ENCODE measurements around the gene MED9.
A peak's percentile ranks its signal among the peaks of the same experiment; 100 is the strongest.

Gene MED9

GRCh38 chr17:17523001-17523730, 46.4 kb downstream of the MED9 start (continued):
- TF ChIP-seq, protein P1, sequence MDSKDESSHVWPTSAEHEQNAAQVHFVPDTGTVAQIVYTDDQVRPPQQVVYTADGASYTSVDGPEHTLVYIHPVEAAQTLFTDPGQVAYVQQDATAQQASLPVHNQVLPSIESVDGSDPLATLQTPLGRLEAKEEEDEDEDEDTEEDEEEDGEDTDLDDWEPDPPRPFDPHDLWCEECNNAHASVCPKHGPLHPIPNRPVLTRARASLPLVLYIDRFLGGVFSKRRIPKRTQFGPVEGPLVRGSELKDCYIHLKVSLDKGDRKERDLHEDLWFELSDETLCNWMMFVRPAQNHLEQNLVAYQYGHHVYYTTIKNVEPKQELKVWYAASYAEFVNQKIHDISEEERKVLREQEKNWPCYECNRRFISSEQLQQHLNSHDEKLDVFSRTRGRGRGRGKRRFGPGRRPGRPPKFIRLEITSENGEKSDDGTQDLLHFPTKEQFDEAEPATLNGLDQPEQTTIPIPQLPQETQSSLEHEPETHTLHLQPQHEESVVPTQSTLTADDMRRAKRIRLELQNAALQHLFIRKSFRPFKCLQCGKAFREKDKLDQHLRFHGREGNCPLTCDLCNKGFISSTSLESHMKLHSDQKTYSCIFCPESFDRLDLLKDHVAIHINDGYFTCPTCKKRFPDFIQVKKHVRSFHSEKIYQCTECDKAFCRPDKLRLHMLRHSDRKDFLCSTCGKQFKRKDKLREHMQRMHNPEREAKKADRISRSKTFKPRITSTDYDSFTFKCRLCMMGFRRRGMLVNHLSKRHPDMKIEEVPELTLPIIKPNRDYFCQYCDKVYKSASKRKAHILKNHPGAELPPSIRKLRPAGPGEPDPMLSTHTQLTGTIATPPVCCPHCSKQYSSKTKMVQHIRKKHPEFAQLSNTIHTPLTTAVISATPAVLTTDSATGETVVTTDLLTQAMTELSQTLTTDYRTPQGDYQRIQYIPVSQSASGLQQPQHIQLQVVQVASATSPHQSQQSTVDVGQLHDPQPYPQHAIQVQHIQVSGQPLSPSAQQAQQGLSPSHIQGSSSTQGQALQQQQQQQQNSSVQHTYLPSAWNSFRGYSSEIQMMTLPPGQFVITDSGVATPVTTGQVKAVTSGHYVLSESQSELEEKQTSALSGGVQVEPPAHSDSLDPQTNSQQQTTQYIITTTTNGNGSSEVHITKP (tag by site-specific recombination; IDR thresholded peaks at IDR 0.05) = peak; percentile 40; the same call in 1 of the 2 replicates
- peak; percentile 68 for TF ChIP-seq GLIS2 (tag by site-specific recombination; IDR thresholded peaks at IDR 0.05)
- no peak for TF ChIP-seq ZNF433 (tag by site-specific recombination; IDR thresholded peaks at IDR 0.05; ENCODE audit: low read depth)
- peak; percentile 74 for TF ChIP-seq ZNF423 (tag by site-specific recombination; IDR thresholded peaks at IDR 0.05)
- TF ChIP-seq GLI2 (tag by site-specific recombination; IDR thresholded peaks at IDR 0.05; ENCODE audit: borderline replicate concordance, low read depth) = no peak

DNA sequence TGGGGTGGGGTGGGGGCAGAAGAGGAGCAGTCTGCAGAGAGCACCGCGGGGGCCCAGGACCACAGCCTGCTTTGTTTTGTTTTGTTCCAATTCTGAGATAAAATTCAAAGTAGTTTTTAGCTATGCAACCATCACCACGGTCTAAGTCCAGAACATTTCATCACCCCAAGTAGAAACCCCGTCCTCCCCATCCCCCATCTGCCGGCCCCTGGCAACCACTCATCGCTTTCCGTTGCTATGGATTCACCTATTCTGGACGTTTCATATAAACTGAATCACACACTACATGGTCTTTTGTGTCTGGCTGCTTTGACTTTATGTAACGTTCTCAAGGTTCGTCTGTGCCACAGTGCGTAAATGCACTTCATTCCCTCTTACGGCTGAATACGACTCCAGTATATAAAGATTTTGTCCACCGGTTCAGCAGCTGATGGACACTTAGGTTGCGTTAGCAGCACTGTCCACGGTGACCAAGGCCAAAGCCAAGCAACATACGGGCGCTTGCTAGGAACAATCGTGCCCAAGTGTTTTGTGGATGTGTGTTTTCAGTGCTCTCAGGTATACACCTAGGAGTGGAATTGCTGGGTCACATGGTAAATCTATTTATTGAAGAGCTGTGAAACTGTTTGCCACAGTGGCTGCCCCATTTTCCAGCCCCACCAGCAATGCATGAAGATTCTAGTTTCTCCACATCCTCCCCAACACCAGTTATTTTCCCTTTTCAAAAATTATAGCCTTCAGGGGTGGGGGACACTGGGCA, 47.1 kb downstream of the MED9 start:
- CTCF ChIA-PET = interaction anchor here (0.6 to 1.6 kb wide), 5 partner anchors 9 to 1158 kb away, joined by 3 to 4 read pairs (median 3); partner anchors contain the start of gene FOXO3B
- Histone ChIP-seq H3K9me3 (ENCODE audit: control insufficient read depth, insufficient read depth, low read depth, low read length) (no peaks in the 10 kb centered on the region), H3K27ac (ENCODE audit: extremely low read depth, low read depth, low read length) (no peak overlapping the region), H3K4me3 (ENCODE audit: low read depth, low read length) (no peak overlapping the region), H3K36me3 (ENCODE audit: control insufficient read depth in 2 of 2, insufficient read depth in 1 of 2, low read length in 2 of 2) (no peaks in the 10 kb centered on the region), H3K4me1 (ENCODE audit: control insufficient read depth, insufficient read depth, low read length) (peaks cover 2% of the 10 kb centered on the region; the same call in 1 of the 2 replicates)
- POLR2A ChIA-PET = interaction anchor here (0.6 kb wide), 1 partner anchor 653 kb away, joined by 3 read pairs; no protein-coding TSS in a partner anchor
- TF ChIP-seq ZNF555 (tag by site-specific recombination; conservative IDR thresholded peaks at IDR 0.05) (no peak), TSHZ1 (tag by site-specific recombination; IDR thresholded peaks at IDR 0.05; ENCODE audit: borderline replicate concordance) (no peak), FEZF1 (tag by site-specific recombination; IDR thresholded peaks at IDR 0.05) (0 out of 2 replicates have a peak, but pooled peaks have one; percentile 43), ZBTB17 (tag by site-specific recombination; IDR thresholded peaks at IDR 0.05) (no peak), HIC1 (tag by site-specific recombination; IDR thresholded peaks at IDR 0.05) (0 out of 2 replicates have a peak, but pooled peaks have one; percentile 0), ZBTB8A (tag by site-specific recombination; IDR thresholded peaks at IDR 0.05) (no peak), KLF9 (tag by site-specific recombination; IDR thresholded peaks at IDR 0.05; ENCODE audit: low read depth) (no peak), HOXD13 (CRISPR knock-in tag; IDR thresholded peaks at IDR 0.05; ENCODE audit: borderline replicate concordance) (no peak)
- TF ChIP-seq, protein P2, sequence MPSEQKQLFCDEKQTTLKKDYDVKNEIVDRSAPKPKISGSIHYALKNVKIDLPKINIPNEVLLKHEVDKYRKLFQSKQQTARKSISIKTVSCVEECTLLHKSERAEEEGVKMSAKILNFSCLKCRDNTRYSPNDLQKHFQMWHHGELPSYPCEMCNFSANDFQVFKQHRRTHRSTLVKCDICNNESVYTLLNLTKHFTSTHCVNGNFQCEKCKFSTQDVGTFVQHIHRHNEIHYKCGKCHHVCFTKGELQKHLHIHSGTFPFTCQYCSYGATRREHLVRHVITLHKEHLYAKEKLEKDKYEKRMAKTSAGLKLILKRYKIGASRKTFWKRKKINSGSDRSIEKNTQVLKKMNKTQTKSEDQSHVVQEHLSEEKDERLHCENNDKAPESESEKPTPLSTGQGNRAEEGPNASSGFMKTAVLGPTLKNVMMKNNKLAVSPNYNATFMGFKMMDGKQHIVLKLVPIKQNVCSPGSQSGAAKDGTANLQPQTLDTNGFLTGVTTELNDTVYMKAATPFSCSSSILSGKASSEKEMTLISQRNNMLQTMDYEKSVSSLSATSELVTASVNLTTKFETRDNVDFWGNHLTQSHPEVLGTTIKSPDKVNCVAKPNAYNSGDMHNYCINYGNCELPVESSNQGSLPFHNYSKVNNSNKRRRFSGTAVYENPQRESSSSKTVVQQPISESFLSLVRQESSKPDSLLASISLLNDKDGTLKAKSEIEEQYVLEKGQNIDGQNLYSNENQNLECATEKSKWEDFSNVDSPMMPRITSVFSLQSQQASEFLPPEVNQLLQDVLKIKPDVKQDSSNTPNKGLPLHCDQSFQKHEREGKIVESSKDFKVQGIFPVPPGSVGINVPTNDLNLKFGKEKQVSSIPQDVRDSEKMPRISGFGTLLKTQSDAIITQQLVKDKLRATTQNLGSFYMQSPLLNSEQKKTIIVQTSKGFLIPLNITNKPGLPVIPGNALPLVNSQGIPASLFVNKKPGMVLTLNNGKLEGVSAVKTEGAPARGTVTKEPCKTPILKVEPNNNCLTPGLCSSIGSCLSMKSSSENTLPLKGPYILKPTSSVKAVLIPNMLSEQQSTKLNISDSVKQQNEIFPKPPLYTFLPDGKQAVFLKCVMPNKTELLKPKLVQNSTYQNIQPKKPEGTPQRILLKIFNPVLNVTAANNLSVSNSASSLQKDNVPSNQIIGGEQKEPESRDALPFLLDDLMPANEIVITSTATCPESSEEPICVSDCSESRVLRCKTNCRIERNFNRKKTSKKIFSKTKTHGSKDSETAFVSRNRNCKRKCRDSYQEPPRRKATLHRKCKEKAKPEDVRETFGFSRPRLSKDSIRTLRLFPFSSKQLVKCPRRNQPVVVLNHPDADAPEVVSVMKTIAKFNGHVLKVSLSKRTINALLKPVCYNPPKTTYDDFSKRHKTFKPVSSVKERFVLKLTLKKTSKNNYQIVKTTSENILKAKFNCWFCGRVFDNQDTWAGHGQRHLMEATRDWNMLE (tag by site-specific recombination; conservative IDR thresholded peaks at IDR 0.05; ENCODE audit: low read depth) = no peak
- TF ChIP-seq, protein P3, sequence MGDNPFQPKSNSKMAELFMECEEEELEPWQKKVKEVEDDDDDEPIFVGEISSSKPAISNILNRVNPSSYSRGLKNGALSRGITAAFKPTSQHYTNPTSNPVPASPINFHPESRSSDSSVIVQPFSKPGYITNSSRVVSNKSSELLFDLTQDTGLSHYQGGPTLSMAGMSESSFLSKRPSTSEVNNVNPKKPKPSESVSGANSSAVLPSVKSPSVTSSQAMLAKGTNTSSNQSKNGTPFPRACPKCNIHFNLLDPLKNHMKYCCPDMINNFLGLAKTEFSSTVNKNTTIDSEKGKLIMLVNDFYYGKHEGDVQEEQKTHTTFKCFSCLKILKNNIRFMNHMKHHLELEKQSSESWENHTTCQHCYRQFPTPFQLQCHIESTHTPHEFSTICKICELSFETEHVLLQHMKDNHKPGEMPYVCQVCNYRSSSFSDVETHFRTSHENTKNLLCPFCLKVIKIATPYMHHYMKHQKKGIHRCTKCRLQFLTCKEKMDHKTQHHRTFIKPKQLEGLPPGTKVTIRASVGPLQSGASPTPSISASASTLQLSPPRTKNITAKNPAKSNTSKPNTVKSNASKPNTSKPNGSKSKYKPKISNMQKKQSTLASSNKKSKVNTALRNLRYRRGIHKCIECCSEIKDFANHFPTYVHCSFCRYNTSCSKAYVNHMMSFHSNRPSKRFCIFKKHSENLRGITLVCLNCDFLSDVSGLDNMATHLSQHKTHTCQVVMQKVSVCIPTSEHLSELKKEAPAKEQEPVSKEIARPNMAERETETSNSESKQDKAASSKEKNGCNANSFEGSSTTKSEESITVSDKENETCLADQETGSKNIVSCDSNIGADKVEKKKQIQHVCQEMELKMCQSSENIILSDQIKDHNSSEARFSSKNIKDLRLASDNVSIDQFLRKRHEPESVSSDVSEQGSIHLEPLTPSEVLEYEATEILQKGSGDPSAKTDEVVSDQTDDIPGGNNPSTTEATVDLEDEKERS (tag by site-specific recombination; IDR thresholded peaks at IDR 0.05) = no peak
